ENCODE measurements around the gene RNU4-1.
"Not testable (repeated sequence)": the region's sequence is repeated elsewhere in the genome, so short reads cannot be mapped to it uniquely, and the experiment has no call there.

Gene RNU4-1

DNA sequence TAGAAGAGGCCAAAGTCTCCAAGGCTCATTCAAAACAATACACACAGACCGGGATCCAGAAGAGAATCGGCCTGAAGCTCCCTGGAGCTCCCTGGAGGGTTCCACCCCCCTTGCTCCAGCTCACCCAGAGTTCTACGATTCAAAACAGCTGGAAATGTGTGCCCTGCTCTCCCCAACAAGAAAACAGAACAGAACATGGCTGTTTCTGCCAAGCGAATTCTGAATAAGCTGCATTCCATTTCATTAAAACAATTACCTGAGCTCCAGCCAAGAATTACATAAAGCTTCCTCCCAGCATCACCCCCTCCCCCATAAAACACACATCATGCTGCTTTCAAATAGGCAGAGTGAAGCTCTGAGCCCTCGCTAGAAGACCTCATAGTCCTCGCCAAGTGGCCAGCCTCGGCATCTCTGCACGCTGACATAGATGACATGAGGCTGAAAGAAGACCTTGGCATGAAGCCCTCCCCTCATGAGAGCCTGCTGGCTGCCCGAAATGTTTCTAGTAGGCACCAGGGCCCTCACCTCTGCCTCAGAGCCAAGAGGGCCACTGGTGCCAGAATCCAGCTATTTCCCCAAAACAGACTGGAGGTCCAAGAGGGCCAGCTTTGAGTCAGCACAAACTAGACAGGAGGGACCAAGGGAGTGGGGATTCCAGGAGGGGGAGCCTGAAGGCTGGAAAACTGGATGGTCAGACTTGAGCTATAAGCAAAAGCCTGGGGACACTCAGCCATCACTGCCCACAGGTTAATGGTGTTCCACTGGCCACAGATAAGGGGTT is 35.8 kb downstream of the RNU4-1 start:
- Histone ChIP-seq H3K27ac (ENCODE audit: low read depth, low read length) (peak overlapping the region; percentile 76), H3K36me3 (ENCODE audit: insufficient read depth, low read length) (peaks cover 7% of the 10 kb centered on the region), H3K4me1 (ENCODE audit: control insufficient read depth, insufficient read depth, low read length, unreplicated experiment) (peaks cover 72% of the 10 kb centered on the region), H3K27me3 (ENCODE audit: insufficient read depth, low read length) (no peaks in the 10 kb centered on the region), H3K79me2 (ENCODE audit: control insufficient read depth, insufficient read depth, low read length, unreplicated experiment) (peaks cover 96% of the 10 kb centered on the region), H3K4me3 (ENCODE audit: low read depth, low read length) (peak overlapping the region; percentile 55), H2AFZ (ENCODE audit: low read length, unreplicated experiment) (no peak overlapping the region)

DNA sequence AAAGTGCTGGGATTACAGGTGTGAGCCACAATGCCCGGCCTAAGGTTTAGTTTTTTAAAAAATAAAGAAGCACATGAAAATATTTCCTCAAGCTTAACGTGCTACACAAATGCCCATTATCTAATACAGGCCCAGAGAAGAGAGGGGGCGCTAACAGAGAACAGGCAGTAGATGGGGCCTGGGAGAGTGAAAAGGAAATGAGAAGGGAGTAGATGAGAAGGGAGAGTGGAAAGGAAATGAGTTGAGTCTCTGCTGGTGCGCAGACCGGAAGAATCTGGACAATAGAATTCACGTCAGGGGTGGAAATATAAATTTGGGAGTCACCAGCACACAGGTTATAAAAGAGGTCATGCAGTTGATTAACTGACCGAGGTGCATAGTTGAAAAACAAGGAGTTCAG is 38.2 kb downstream of the RNU4-1 start:
- Histone ChIP-seq H3K27ac (ENCODE audit: low read depth, low read length) (no peak overlapping the region), H3K36me3 (ENCODE audit: insufficient read depth, low read length) (peaks cover 11% of the 10 kb centered on the region), H3K79me2 (ENCODE audit: control insufficient read depth, insufficient read depth, low read length, unreplicated experiment) (peaks cover 93% of the 10 kb centered on the region), H2AFZ (ENCODE audit: low read length, unreplicated experiment) (no peak overlapping the region), H3K27me3 (ENCODE audit: insufficient read depth, low read length) (no peaks in the 10 kb centered on the region), H3K4me1 (ENCODE audit: control insufficient read depth, insufficient read depth, low read length, unreplicated experiment) (peaks cover 71% of the 10 kb centered on the region), H3K4me3 (ENCODE audit: low read depth, low read length) (no peak overlapping the region)

DNA sequence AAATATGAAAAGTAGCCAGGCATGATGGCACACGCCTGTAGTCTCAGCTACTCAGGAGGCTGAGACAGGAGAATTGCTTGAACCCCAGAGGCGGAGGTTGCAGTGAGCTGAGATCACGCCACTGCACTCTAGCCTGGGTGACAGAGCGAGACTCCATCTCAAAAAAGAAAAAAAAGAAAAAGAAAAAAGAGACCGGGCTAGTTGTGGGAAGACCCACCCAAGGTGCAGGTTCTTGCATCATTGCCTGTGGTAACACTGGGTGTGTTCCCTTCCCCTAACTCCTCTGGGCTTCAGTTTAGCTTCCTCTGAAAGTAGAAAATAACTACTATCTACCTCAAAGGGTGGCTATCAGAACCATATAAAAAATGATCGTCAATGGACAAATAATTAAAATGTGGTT is 39.7 kb downstream of the RNU4-1 start:
- H2AFZ ChIP-seq (ENCODE audit: low read length, unreplicated experiment); H3K4me3 ChIP-seq (ENCODE audit: low read depth, low read length); H3K27ac ChIP-seq (ENCODE audit: low read depth, low read length); H3K27me3 ChIP-seq (ENCODE audit: insufficient read depth, low read length): not testable (repeated sequence)
- peaks cover 11% of the 10 kb centered on the region for H3K36me3 ChIP-seq (ENCODE audit: insufficient read depth, low read length)
- peaks cover 94% of the 10 kb centered on the region for H3K79me2 ChIP-seq (ENCODE audit: control insufficient read depth, insufficient read depth, low read length, unreplicated experiment)
- H3K4me1 ChIP-seq (ENCODE audit: control insufficient read depth, insufficient read depth, low read length, unreplicated experiment) = peaks cover 70% of the 10 kb centered on the region

DNA sequence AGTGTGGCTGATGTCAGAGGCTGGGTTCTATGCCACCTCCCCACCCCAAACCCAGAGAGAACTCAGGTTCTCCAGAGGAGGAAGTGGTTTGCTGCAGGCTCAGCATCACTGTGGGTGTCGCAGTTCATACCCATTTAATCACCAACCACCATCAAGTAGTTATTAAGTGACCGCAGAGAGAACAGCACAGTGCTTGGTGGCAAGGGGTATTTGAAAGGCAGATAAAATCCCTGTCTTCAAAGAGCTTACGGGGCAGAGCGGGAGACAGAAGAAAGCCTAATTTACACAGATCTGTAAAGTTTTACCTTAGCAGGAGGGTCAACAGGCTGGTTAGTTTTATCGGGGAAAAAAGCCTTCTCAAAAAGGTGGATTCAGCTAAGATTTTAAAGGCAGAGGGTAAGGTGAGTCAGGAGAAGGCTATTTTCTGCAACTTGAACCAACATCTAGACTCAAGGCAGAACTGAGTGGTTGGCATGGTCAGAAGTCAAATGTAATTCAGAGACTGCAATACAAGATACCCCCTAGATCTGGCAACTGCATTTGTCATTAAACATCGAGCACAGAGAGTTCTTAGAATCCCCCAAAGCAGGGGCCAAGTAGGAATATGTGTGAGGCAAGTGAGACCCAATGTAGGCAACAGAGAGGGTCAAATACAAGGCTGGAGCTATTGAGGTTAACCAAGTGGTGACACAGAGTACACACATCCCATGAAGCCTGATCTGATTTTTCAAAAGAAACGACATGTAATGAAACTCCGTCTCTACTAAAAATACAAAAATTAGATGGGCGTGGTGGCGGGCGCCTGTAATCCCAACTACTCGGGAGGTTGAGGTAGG is 40.7 kb downstream of the RNU4-1 start:
- no peaks in the 10 kb centered on the region for H3K27me3 ChIP-seq (ENCODE audit: insufficient read depth, low read length)
- H3K79me2 ChIP-seq (ENCODE audit: control insufficient read depth, insufficient read depth, low read length, unreplicated experiment) = peaks cover 91% of the 10 kb centered on the region
- H3K4me1 ChIP-seq (ENCODE audit: control insufficient read depth, insufficient read depth, low read length, unreplicated experiment) = peaks cover 69% of the 10 kb centered on the region
- peaks cover 11% of the 10 kb centered on the region for H3K36me3 ChIP-seq (ENCODE audit: insufficient read depth, low read length)
- peak overlapping the region; percentile 5; the same call in 1 of the 2 replicates for H3K27ac ChIP-seq (ENCODE audit: low read depth, low read length)
- no peak overlapping the region for H3K4me3 ChIP-seq (ENCODE audit: low read depth, low read length)
- no peak overlapping the region for H2AFZ ChIP-seq (ENCODE audit: low read length, unreplicated experiment)

DNA sequence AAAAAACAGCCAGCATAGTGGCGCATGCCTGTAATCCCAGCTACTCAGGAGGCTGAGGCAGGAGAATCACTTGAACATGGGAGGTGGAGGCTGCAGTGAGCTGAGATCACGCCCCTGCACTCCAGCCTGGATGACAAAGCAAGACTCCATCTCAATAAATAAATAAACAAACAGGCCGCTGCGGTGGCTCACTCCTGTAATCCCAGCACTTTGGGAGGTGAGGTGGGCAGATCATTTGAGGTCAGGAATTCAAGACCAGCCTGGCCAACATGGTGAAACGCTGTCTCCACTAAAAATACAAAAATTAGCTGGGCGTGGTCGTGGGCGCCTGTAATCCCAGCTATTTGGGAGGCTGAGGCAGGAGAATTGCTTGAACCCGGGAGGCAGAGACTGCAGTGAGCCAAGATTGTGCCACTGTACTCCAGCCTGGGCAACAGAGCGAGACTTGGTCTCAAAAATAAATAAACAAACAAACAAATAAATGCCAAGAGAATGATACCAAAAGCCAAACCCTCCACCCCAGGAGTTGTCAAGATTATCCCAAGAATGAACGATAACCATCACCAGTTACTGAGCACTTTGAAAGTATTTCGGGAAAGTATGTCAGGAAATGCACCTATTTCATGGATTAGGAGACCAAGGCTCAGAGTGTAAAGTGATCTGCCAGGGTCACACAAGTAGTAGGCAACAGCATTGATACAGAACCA is 41.5 kb downstream of the RNU4-1 start:
- Histone ChIP-seq H3K27ac (ENCODE audit: low read depth, low read length) (0 out of 2 replicates have a peak overlapping the region, but pooled peaks have one; percentile 5), H3K36me3 (ENCODE audit: insufficient read depth, low read length) (peaks cover 11% of the 10 kb centered on the region), H3K79me2 (ENCODE audit: control insufficient read depth, insufficient read depth, low read length, unreplicated experiment) (peaks cover 91% of the 10 kb centered on the region), H3K4me1 (ENCODE audit: control insufficient read depth, insufficient read depth, low read length, unreplicated experiment) (peaks cover 69% of the 10 kb centered on the region)
- H3K4me3 ChIP-seq (ENCODE audit: low read depth, low read length); H3K27me3 ChIP-seq (ENCODE audit: insufficient read depth, low read length); H2AFZ ChIP-seq (ENCODE audit: low read length, unreplicated experiment): not testable (repeated sequence)

DNA sequence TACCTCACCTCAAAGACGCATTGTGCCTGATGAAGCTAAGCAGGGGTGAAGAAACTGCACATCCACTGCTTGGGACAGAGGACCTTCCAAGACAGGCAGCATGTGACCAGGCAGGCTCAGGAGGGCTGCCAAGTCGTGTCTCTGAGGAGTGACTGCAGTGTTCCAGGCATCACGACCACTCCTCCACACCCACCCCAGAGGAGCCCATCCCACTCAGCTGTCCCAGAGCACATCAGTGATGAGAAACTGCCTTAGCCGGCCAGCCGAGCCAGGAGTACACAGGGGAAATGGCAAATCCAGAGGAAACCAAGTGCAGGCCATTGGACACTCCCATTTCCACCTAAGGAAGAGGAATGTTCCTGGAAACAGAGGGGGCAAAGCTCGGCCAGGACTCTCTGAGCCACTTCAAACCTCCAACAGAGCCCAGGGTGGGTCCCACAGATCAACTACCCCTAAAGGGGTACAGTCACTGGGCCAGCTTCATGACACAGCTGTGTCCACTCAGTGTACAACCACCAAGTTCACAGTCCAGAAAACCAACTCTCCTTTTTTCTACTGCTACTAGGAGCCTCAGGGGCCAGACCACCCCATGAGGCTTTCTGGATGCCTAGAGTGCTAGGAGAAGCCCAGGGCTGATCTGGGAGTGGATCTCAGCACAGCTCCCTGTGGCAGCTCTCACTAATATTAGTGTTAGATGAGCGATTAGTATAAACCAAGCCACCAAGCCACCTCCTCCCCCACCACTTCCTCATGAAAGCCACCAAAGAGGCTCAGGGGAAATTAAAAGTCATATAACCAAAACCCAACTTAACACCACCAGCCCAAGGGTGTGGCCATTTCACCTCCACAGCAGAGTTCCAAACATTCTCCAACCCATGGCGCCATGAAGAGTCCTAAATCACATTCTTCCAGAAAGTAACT is 42.9 kb downstream of the RNU4-1 start:
- H3K27ac ChIP-seq (ENCODE audit: low read depth, low read length) = peak overlapping the region; percentile 79
- H3K27me3 ChIP-seq (ENCODE audit: insufficient read depth, low read length) = no peaks in the 10 kb centered on the region
- H3K4me1 ChIP-seq (ENCODE audit: control insufficient read depth, insufficient read depth, low read length, unreplicated experiment) = peaks cover 70% of the 10 kb centered on the region
- peak overlapping the region; percentile 40 for H3K4me3 ChIP-seq (ENCODE audit: low read depth, low read length)
- no peak overlapping the region for H2AFZ ChIP-seq (ENCODE audit: low read length, unreplicated experiment)
- H3K36me3 ChIP-seq (ENCODE audit: insufficient read depth, low read length) = peaks cover 10% of the 10 kb centered on the region
- peaks cover 87% of the 10 kb centered on the region for H3K79me2 ChIP-seq (ENCODE audit: control insufficient read depth, insufficient read depth, low read length, unreplicated experiment)

DNA sequence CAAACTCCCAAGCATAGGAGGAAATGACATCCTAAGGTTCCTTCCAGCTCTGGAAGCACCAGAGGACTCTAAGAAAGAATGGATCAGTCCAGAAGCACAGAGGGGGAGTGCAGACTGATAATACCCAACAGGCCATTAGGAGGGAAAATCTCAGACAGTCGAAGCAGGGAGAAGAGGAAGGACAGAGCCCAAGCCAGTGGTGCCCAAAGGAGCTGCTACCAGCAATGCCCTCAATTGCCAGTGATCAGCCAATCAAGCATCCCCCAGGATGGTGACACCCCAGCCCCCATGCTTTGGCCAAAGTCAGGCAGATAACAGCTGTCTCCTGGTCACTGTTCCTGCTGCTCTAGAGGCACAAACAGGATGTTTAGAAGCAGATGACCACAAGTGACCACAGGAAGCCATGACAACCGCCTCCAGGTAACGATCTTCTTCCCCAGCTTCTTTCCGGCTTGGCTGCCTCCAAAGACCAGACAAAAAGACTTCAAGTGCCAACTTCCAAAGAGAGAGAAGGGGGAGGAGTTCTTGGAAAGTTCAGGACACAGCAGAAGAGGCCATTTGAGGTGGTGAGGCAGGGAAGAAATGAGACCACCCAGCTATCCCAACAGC is 43.7 kb downstream of the RNU4-1 start:
- peaks cover 84% of the 10 kb centered on the region for H3K79me2 ChIP-seq (ENCODE audit: control insufficient read depth, insufficient read depth, low read length, unreplicated experiment)

DNA sequence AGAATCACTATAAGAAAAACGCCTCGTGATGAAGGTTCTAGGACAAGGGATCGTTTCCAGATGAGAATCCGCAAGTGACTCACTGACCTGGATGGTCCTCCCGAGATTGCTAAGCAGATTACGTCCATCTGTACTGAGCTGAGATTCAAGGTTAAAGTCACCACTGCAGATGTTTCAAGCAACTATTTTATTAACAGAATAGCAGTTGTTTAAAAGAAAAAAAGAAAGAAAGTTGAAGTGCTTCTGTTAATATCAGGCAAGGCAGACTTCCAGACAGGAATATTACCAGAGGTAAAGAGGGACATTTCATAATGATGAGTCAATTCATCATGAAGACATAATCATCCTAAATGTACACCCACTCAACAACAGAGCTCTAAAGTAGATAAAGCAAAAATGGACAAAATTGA is 45.4 kb downstream of the RNU4-1 start:
- peaks cover 78% of the 10 kb centered on the region for H3K4me1 ChIP-seq (ENCODE audit: control insufficient read depth, insufficient read depth, low read length, unreplicated experiment)
- peak overlapping the region; percentile 53 for H3K4me3 ChIP-seq (ENCODE audit: low read depth, low read length)
- H3K27ac ChIP-seq (ENCODE audit: low read depth, low read length) = peak overlapping the region; percentile 87
- H3K36me3 ChIP-seq (ENCODE audit: insufficient read depth, low read length) = 0 out of 2 replicates have a peak, but pooled peaks cover 4% of the 10 kb centered on the region
- no peaks in the 10 kb centered on the region for H3K27me3 ChIP-seq (ENCODE audit: insufficient read depth, low read length)
- peaks cover 83% of the 10 kb centered on the region for H3K79me2 ChIP-seq (ENCODE audit: control insufficient read depth, insufficient read depth, low read length, unreplicated experiment)
- H2AFZ ChIP-seq (ENCODE audit: low read length, unreplicated experiment) = no peak overlapping the region

More for the DNA sequence above, 43.7 kb downstream of the RNU4-1 start:
- H3K36me3 ChIP-seq (ENCODE audit: insufficient read depth, low read length) = peaks cover 6% of the 10 kb centered on the region; the same call in 1 of the 2 replicates
- peaks cover 74% of the 10 kb centered on the region for H3K4me1 ChIP-seq (ENCODE audit: control insufficient read depth, insufficient read depth, low read length, unreplicated experiment)
- H3K27ac ChIP-seq (ENCODE audit: low read depth, low read length) = peak overlapping the region; percentile 79
- peak overlapping the region; percentile 40 for H3K4me3 ChIP-seq (ENCODE audit: low read depth, low read length)
- H2AFZ ChIP-seq (ENCODE audit: low read length, unreplicated experiment) = no peak overlapping the region
- no peaks in the 10 kb centered on the region for H3K27me3 ChIP-seq (ENCODE audit: insufficient read depth, low read length)

DNA sequence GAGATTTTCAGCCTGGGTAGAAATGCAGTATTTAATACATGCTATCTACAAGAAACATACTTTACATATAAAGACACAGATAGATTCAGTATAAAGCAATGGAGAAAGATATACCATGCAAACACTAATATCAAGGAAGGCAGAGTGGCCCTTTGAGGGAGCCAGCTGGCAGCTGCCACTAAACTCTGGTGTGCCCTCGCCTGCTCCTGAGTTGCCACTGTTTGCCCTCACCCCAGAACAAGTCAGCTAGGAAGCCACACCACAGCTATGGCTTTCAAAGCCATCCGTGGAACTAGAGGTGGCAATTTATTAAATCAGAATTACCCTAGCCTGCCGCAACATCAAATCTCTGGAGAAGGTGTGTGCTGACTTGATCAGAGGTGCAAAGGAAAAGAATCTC is 45.9 kb downstream of the RNU4-1 start:
- peaks cover 83% of the 10 kb centered on the region for H3K79me2 ChIP-seq (ENCODE audit: control insufficient read depth, insufficient read depth, low read length, unreplicated experiment)
- peaks cover 77% of the 10 kb centered on the region for H3K4me1 ChIP-seq (ENCODE audit: control insufficient read depth, insufficient read depth, low read length, unreplicated experiment)

More for the DNA sequence above, 45.9 kb downstream of the RNU4-1 start:
- no peaks in the 10 kb centered on the region for H3K27me3 ChIP-seq (ENCODE audit: insufficient read depth, low read length)
- peak overlapping the region; percentile 39 for H3K4me3 ChIP-seq (ENCODE audit: low read depth, low read length)
- H3K27ac ChIP-seq (ENCODE audit: low read depth, low read length) = peak overlapping the region; percentile 87
- no peak overlapping the region for H2AFZ ChIP-seq (ENCODE audit: low read length, unreplicated experiment)
- H3K36me3 ChIP-seq (ENCODE audit: insufficient read depth, low read length) = 0 out of 2 replicates have a peak, but pooled peaks cover 4% of the 10 kb centered on the region

All from ACC112 (cell line).